BJ (cell line): ENCODE results near the gene BICC1. TPM values are rescaled to one million over a fixed set of nuclear protein-coding genes. Genes with fewer than 3 reads are reported as not detected.

Experiments
- CTCF ChIA-PET: fragments of 350-600 bp; formaldehyde crosslinking; extraction: SDS; loops from one replicate; lab custom pipeline; 2021; ENCODE audit warnings: antibody characterized with exemption, inconsistent platforms; lab: Yijun Ruan, JAX
- POLR2A ChIA-PET: fragments of 300-600 bp; sonication (Branson Sonifier 250); formaldehyde crosslinking; extraction: SDS; loops from one replicate; lab custom pipeline; 2021; ENCODE audit warnings: antibody characterized with exemption; lab: Charles Lee
- DNase-seq: peaks from one replicate; pipeline ENCODE4 v3.0.0-alpha.2; 2011; ENCODE audit warnings: low read depth
- H3K27me3 ChIP-seq: 2 replicates; pipeline ENCODE4 v1.6.0; 2011; ENCODE audit warnings: low read length; ENCODE audit not compliant: control insufficient read depth, insufficient read depth
- H3K36me3 ChIP-seq: 2 replicates; pipeline ENCODE4 v1.5.1; 2011; ENCODE audit warnings: low read length; ENCODE audit not compliant: control insufficient read depth, insufficient read depth
- H3K4me3 ChIP-seq: 2 replicates; pipeline ENCODE4 v1.5.1; 2011; ENCODE audit warnings: low read depth, mild to moderate bottlenecking, control low read depth, low read length
- polyA plus RNA-seq: library from polyadenylated mRNA; depleted of rRNA; stranded (reverse); fragments of >200 nt; gene quantifications from 2 replicates; pipeline ENCODE4 v1.2.3, GENCODE V29; 2011
- TF ChIP-seq, protein P1 (sequence below): IDR thresholded peaks from 2 replicates; pipeline ENCODE4 v1.5.1; 2011; ENCODE audit warnings: low read depth, mild to moderate bottlenecking, control low read depth, inconsistent platforms, low read length, moderate library complexity; ENCODE audit not compliant: insufficient read depth

Gene BICC1
- polyA plus RNA-seq, 1 experiment: 27.0 TPM

- H3K36me3 ChIP-seq: no peaks in the 10 kb centered on the region
- no peak for DNase-seq
- TF ChIP-seq, protein P1, sequence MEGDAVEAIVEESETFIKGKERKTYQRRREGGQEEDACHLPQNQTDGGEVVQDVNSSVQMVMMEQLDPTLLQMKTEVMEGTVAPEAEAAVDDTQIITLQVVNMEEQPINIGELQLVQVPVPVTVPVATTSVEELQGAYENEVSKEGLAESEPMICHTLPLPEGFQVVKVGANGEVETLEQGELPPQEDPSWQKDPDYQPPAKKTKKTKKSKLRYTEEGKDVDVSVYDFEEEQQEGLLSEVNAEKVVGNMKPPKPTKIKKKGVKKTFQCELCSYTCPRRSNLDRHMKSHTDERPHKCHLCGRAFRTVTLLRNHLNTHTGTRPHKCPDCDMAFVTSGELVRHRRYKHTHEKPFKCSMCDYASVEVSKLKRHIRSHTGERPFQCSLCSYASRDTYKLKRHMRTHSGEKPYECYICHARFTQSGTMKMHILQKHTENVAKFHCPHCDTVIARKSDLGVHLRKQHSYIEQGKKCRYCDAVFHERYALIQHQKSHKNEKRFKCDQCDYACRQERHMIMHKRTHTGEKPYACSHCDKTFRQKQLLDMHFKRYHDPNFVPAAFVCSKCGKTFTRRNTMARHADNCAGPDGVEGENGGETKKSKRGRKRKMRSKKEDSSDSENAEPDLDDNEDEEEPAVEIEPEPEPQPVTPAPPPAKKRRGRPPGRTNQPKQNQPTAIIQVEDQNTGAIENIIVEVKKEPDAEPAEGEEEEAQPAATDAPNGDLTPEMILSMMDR: no peak
- ChIA-PET CTCF (interaction anchor here (1.0 to 1.5 kb wide), 3 partner anchors 32 to 197 kb away, joined by 3 to 4 read pairs (median 4); no protein-coding TSS in a partner anchor), POLR2A (interaction anchor here (0.6 kb wide), 1 partner anchor 171 kb away, joined by 15 read pairs; no protein-coding TSS in a partner anchor)
- no peak overlapping the region for H3K4me3 ChIP-seq
- no peaks in the 10 kb centered on the region for H3K27me3 ChIP-seq
Measured at GRCh38 chr10:58609532-58610150, 97.0 kb downstream of the BICC1 start.

DNA sequence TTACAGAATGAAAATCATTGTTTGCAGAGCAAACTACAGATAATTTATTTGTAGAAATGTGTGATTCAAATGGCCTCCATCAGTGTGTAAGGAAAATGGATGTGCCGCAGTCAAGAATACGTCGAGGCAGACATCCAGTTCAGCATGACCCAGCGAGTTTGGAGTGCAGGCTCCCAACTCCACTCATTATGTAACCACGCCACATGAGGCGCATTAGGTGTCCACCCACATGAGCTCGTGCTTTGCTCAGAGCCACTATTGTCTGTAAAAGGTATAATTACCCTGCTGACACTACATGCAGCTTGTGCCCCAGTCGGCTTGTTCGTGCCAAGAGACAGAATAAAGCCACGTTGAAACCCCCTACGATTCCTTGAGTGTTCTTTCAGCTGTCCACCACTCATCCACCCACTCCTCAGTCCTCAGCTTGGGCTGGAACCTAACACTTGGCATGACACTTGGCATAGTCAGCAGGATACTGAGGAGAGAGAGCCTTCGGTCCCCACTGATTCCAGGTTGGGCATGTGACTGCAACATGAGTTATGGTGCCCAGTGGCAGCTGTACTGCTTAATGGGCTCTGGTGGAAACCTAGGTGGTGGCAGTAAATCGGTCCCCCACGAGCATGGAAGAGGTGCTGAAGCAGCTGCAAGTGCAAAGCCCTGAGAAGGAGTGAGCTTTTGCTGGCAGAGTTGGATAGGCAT lies 102.7 kb downstream of the BICC1 start:
- POLR2A ChIA-PET: no interaction called here
- no peak overlapping the region for H3K4me3 ChIP-seq
- no peak for DNase-seq
- H3K27me3 ChIP-seq: no peaks in the 10 kb centered on the region
- TF ChIP-seq, protein P1: no peak
- H3K36me3 ChIP-seq: peaks cover 11% of the 10 kb centered on the region
- CTCF ChIA-PET: no interaction called here

- POLR2A ChIA-PET: no interaction called here
- Histone ChIP-seq H3K4me3 (no peak overlapping the region), H3K36me3 (peaks cover 11% of the 10 kb centered on the region), H3K27me3 (no peaks in the 10 kb centered on the region)
- CTCF ChIA-PET: interaction anchor here (1.4 kb wide), 1 partner anchor 87 kb away, joined by 5 read pairs; no protein-coding TSS in a partner anchor
- no peak for DNase-seq
- TF ChIP-seq, protein P1: no peak
Measured at GRCh38 chr10:58618158-58618676, 105.5 kb downstream of the BICC1 start.

DNA sequence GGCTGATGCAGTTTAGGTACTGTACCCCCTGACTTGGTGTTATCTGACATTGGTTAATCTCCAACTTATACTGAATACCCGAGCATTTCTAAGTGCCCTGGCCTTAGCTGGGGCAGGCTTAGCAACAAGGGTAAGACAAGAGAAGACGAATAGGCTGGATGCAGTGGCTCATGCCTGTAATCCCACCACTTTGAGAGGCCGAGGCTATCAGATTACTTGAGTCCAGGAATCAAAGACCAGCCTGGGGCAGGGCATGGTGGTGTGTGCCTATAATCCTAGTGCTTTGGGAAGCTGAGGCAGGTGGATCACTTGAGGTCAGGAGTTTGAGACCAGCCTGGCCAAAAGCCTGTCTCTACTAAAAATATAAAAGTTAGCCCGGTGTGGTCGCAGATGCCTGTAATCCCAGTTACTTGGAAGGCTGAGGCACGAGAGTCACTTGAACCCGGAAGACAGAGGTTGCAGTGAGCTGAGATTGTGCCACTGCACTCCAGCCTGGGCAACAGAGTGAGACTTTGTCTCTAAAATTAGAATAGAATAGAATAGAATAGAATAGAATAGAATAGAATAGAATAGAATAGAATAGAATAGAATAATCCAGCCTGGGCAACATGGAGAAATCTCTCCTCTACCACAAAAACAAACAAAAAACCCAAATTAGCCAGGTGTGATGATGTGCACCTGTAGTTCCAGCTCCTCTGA lies 108.9 kb downstream of the BICC1 start:
- ChIA-PET POLR2A (interaction anchor here (0.8 kb wide), 1 partner anchor 85 kb away, joined by 7 read pairs; no protein-coding TSS in a partner anchor), CTCF (no interaction called here)
- no peak overlapping the region for H3K4me3 ChIP-seq
- H3K36me3 ChIP-seq: peaks cover 5% of the 10 kb centered on the region; the same call in 1 of the 2 replicates
- DNase-seq: no peak
- no peaks in the 10 kb centered on the region for H3K27me3 ChIP-seq
- TF ChIP-seq, protein P1: no peak
